Stimulated activated CD8-positive, alpha-beta memory T cell treated with anti-CD3 and anti-CD28 coated beads, Interleukin-15, amount 100 ng/mL, for 1 hour (primary cell): Measurements from ENCODE around the gene TUBG2.

Experiments used
- DNase-seq: peaks from one replicate; pipeline ENCODE4 v3.0.0-alpha.2; 2020; ENCODE audit warnings: low read depth

The TUBG2 gene

GRCh38 chr17:42677012-42677857, 18.2 kb downstream of the TUBG2 start:
- peak; percentile 95 for DNase-seq

GRCh38 chr17:42677921-42678781, 19.1 kb downstream of the TUBG2 start:
- DNase-seq = peak; percentile 53

- no peak for DNase-seq
These were observed 19.9 kb downstream of the TUBG2 start for GRCh38 chr17:42678951-42679491.

- DNase-seq = no peak
These were observed 20.6 kb downstream of the TUBG2 start for GRCh38 chr17:42679492-42680330.

- DNase-seq = no peak
These were observed 21.3 kb downstream of the TUBG2 start for GRCh38 chr17:42680331-42680808.

GRCh38 chr17:42681976-42682721, 23.1 kb downstream of the TUBG2 start, which contains the start of gene CNTNAP1:
TSS of gene CNTNAP1 (plus strand) at chr17:42682531. CDS start at chr17:42682830, 299 bp downstream.
- no peak for DNase-seq

- no peak for DNase-seq
These were observed 23.8 kb downstream of the TUBG2 start for GRCh38 chr17:42682722-42683403.

- DNase-seq = no peak
These were observed 24.4 kb downstream of the TUBG2 start for GRCh38 chr17:42683407-42684034.

GRCh38 chr17:42684929-42685556, 26.0 kb downstream of the TUBG2 start:
- no peak for DNase-seq

GRCh38 chr17:42685831-42686230, 26.7 kb downstream of the TUBG2 start:
- DNase-seq = no peak

GRCh38 chr17:42686520-42687128, 27.5 kb downstream of the TUBG2 start:
- no peak for DNase-seq

GRCh38 chr17:42687707-42688320, 28.7 kb downstream of the TUBG2 start:
- DNase-seq = no peak

- DNase-seq = no peak
These were observed 31.5 kb downstream of the TUBG2 start for GRCh38 chr17:42690596-42690995.

GRCh38 chr17:42691021-42691545, 32.0 kb downstream of the TUBG2 start:
- DNase-seq = no peak

- no peak for DNase-seq
These were observed 33.4 kb downstream of the TUBG2 start for GRCh38 chr17:42692489-42692888.

GRCh38 chr17:42694524-42694923, 35.4 kb downstream of the TUBG2 start:
- DNase-seq = no peak

- DNase-seq = no peak
These were observed 36.4 kb downstream of the TUBG2 start for GRCh38 chr17:42695500-42695899.
